Globus pallidus (tissue), 1 donor: ENCODE results near the gene SEMA4C.
"Not testable (repeated sequence)": the region's sequence is repeated elsewhere in the genome, so short reads cannot be mapped to it uniquely, and the experiment has no call there.

Experiments
- DNase-seq: peaks from one replicate; pipeline ENCODE4 v3.0.0-alpha.2; 2015; ENCODE audit warnings: low spot score

Gene SEMA4C

GRCh38 chr2:96866586-96866985 lies 3.3 kb downstream of the SEMA4C start:
- no peak for DNase-seq

- DNase-seq: no peak
Measured at GRCh38 chr2:96866149-96866548, 3.7 kb downstream of the SEMA4C start.

- no peak for DNase-seq
Measured at GRCh38 chr2:96865654-96866053, 4.2 kb downstream of the SEMA4C start.

GRCh38 chr2:96864343-96865091 lies 5.4 kb downstream of the SEMA4C start:
- DNase-seq: no peak

GRCh38 chr2:96863575-96864342 lies 6.1 kb downstream of the SEMA4C start:
- DNase-seq: no peak

GRCh38 chr2:96863056-96863455 lies 6.8 kb downstream of the SEMA4C start:
- DNase-seq: not testable (repeated sequence)

- DNase-seq: no peak
Measured at GRCh38 chr2:96861074-96861473, 8.8 kb downstream of the SEMA4C start.

GRCh38 chr2:96860065-96861029 lies 9.5 kb downstream of the SEMA4C start:
- DNase-seq: no peak

- no peak for DNase-seq
Measured at GRCh38 chr2:96859681-96860064, 10.2 kb downstream of the SEMA4C start.

- no peak for DNase-seq
Measured at GRCh38 chr2:96859099-96859649, 10.7 kb downstream of the SEMA4C start.

- DNase-seq: peak; percentile 97
Measured at GRCh38 chr2:96857667-96858372, 12.1 kb downstream of the SEMA4C start, which contains the start of gene ANKRD39. TSS of gene ANKRD39 (minus strand) at chr2:96858016. CDS start at chr2:96857987, 29 bp downstream.

- no peak for DNase-seq
Measured at GRCh38 chr2:96856776-96857666, 12.9 kb downstream of the SEMA4C start.

- DNase-seq: no peak
Measured at GRCh38 chr2:96853321-96853720, 16.6 kb downstream of the SEMA4C start.

GRCh38 chr2:96852667-96853066 lies 17.2 kb downstream of the SEMA4C start:
- no peak for DNase-seq

GRCh38 chr2:96848264-96848663 lies 21.6 kb downstream of the SEMA4C start:
- no peak for DNase-seq

- DNase-seq: no peak
Measured at GRCh38 chr2:96847586-96847985, 22.3 kb downstream of the SEMA4C start.

- no peak for DNase-seq
Measured at GRCh38 chr2:96846825-96847224, 23.1 kb downstream of the SEMA4C start.

GRCh38 chr2:96844405-96844808 lies 25.5 kb downstream of the SEMA4C start:
- DNase-seq: no peak

GRCh38 chr2:96843538-96844268 lies 26.2 kb downstream of the SEMA4C start, which contains the start of gene ANKRD23:
TSS of gene ANKRD23 (minus strand) at chr2:96844021. CDS start at chr2:96843992, 29 bp downstream.
- no peak for DNase-seq
